Ammon's horn (tissue), 1 donor: ENCODE results near the gene CHMP4A.
"Not testable (repeated sequence)": the region's sequence is repeated elsewhere in the genome, so short reads cannot be mapped to it uniquely, and the experiment has no call there.

ENCODE experiments used
- DNase-seq: peaks from one replicate; pipeline ENCODE4 v3.0.0-alpha.2; 2016; ENCODE audit warnings: low spot score

Gene CHMP4A

GRCh38 chr14:24246765-24247212, 33.5 kb upstream of the CHMP4A start:
- no peak for DNase-seq

GRCh38 chr14:24245350-24245749, 32.1 kb upstream of the CHMP4A start:
- not testable (repeated sequence) for DNase-seq

GRCh38 chr14:24243336-24243836, 30.1 kb upstream of the CHMP4A start:
- no peak for DNase-seq

DNA sequence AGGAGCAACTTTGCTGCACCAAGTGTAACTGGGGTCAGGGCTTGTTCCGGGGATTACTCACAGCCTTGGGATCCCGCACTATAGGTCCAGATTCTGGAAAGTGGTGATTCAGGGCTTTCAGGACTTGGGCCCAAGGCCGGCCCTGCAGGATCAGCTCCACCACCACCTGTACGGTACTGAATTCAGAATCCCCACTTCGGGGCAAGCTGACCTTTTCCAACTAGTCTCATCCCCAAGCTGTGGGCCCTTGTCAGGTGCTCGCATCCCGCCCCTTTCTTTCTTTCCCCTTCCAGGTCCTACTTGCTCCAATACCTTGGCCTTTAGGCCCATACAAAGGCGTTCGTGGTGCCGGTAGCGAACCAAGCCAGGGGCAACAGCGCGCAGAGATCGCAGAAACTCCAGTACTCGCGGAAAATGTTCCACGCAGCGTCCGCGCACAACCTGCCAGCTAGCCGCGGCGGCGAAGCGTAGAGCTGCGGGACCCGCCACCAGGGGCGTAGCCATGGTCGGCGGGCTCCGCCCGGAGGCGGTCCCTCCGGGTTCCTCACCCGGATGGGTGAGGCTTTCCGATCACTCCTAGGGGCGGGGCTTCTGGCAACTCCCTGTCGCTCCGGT, 28.6 kb upstream of the CHMP4A start:
- no peak for DNase-seq

DNA sequence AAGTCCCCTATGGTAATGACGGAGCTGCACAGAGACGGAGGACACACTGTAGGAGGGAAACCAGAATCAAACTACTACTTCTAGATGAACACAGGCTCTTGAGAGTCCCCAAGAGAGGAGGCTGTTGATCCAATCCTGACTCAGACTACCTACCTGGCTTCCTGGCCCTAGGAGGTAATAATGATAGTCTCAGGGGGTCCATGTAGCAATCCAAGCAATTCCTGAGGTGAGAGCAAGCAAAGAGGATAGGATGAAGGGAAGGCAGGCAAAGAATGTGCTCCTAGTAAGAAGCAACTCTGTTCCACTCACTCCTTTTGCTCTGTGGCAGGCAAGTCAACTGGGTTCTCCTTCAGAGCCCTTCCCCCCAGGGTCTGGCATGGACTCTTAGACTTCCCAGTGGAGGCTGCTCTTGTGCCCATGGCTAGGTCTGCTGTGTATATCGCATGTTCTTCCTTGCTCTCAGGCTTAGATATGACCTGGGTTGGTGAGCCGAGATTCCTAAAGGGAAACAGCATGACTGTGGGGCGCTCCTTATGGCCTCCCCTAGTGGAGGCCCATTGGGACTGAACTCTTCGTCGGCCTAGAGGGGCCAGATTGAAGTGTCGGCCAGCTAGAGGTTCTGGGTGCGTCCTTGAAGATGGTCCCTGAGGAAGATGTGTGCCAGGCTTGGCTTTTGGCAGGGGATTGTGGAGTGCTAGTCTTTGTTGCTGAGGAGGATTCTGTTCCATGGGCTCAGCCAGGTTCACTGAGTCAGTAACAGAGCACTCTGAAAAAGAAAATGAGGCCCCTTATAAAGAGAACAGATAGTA, 27.0 kb upstream of the CHMP4A start:
- DNase-seq = no peak

DNA sequence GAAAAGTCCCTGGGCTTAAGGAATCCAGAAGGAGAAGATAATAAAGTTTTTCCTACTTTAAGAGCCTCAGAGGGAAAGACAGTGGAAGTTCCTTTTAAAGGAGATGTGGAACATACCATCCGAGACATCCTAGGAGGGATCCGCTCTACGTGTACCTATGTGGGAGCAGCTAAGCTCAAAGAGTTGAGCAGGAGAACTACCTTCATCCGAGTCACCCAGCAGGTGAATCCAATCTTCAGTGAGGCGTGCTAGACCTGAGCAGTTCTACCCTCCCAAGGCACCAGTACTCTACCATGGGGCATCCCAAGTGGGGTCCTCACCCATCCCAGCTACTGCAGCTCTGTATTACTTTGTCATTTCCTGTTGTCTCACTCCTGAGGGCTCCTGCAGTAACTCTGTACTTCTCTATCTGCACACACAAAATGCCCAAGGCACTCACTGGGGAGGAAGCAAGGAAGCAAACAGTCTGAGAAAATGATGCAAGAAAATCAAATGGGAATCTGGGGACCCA, 25.3 kb upstream of the CHMP4A start:
- no peak for DNase-seq

GRCh38 chr14:24238123-24238522, 24.8 kb upstream of the CHMP4A start:
- DNase-seq = no peak

DNA sequence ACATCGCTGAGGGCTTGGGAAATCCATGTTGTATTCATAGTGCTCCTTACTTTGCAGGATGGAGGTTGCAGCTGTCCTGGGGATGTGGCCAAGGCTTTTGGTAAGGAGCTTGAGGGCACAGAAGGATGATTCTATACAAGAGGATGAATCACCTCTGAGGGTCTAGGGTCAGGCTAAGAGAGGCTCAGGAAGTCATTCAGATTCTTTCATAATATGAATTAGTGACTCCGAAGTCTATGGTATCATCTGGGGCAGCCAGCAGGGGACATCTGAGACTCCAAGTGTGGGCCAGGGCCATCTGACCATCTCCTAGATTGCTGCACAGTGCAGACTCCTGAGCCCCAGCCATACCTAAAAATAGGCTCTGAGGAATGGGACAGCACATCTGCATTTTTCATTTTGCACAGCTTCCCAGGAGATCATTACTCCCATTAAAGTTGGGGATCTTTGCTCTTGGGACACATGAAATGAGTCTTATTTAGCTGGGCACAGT, 24.2 kb upstream of the CHMP4A start:
- DNase-seq = no peak

GRCh38 chr14:24236689-24237462, 23.6 kb upstream of the CHMP4A start:
- no peak for DNase-seq

- no peak for DNase-seq
Observed at GRCh38 chr14:24235804-24236688, 22.8 kb upstream of the CHMP4A start.

DNA sequence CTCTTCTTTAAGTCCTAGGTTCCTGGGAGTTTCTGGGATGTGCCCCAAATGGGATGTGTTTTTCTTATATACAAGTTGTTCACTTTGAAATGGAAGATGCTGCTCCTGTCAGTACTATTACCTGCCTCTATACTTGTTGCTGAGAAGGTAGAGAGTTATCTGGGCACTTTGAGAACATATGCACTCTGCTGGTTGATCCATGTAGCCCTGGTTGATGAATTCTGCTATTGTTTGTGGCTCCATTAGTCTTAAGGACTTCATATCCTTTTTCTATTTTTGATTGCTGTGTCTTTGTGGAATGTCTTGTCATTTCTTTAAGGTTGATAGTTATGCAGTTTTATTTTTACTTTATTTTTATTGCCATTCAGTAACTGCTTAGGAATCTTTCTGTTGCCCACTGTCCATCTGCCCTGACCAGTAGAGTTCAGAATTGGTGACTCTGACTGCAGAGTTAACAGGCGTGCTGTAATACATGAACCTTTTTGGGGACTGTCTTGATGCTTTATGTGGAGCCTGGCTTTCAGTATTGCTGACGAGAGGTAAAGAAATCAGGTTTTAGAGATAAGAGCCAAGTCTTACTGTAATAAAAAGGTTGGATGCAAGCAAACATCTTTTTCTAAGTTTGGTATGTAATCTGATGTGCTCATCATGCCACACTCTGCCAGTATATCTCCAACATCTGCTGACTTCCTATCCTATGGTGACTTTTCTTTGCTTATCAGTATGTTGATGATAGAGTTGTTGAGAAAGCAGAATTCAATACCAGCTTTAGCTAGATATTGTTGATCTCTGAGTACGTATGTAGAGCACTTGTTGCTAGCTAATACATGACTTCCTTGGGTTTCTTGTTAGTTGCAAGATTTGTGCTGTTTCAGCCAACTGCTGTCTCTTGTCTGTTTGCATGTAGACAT, 21.1 kb upstream of the CHMP4A start:
- DNase-seq = no peak

GRCh38 chr14:24233538-24233866, 20.2 kb upstream of the CHMP4A start:
- no peak for DNase-seq

- DNase-seq = no peak
Observed at GRCh38 chr14:24232645-24233537, 19.6 kb upstream of the CHMP4A start, which contains the start of gene GMPR2. Gene GMPR2, plus strand, starts transcription at chr14:24232929. Its CDS starts 325 bp downstream, at chr14:24233254.

DNA sequence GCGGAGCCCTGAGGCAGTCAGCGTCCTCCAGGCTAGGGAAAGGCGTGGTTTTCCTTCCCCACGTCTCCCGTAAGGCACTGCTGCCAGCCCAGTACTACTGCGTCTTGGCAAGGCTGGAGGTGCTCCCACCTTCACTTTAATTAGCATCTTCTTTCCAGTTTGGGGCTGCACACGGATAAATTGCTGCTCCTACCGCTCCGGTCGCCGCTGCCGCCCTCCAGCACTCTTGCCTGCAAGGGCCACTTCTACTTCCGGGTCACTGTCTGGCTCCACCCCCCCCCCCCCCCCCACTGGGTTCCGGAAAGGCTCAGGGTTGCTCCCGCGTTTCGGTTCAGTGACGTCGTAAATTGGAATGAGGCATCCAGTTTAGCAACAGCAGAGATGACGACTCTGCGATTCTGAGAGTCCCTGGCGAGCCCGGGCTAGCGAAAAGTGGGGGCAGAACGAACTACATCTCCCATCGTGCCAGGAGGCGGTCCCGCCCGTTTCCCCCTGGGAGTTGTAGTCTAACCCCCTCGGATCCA, 18.9 kb upstream of the CHMP4A start, which contains the start of gene NEDD8:
TSS of gene NEDD8 (minus strand) at position 247 of the 524 bp plus-strand sequence. CDS start at position 147, 100 bp downstream.
- peak; percentile 97 for DNase-seq

GRCh38 chr14:24231263-24232120, 18.2 kb upstream of the CHMP4A start:
- DNase-seq = no peak

DNA sequence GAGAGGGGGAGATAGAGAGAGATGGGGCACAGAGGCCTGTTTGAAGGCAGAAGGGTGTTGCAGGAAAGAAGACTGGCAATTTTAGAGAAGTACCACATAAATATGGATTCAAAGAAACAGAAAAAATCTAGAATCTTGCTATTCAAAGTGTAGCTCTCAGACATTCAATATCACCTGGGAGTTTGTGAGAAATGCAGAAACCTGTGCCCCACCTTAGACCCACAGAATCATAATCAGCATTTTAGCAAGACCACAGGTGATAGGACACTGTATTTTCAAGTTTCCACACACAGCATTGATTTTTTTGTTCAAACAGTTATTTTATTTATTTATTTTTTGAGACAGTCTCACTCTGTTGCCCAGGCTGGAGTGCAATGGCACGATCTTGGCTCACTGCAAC, 15.6 kb upstream of the CHMP4A start:
- DNase-seq = no peak

GRCh38 chr14:24226473-24226872, 13.2 kb upstream of the CHMP4A start:
- DNase-seq = no peak

DNA sequence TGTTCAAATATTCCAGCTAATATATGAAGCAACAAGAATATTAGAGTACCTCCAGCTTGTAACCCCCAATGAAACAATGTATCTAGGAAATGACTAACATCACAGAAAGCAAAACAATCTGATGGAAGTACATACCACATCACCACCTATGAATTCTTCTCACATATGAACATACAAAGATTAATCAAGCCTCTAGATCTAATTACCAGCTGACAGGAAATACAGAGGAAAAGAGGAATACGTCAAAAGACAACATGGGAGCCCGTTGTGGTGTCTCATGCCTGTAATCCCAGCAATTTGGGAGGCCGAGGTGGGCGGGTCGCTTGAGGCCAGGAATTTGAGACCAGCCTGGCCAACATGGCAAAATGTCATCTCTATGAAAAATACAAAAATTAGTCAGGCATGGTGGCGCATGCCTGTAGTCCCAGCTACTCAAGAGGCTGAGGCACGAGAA, 11.4 kb upstream of the CHMP4A start:
- no peak for DNase-seq
